HG02885 (cell line): ENCODE data around the gene SEPTIN10.

ENCODE experiments used
- ATAC-seq: cut with Tn5 transposase; IDR thresholded peaks from one replicate; pipeline ENCODE4 v1.9.1; 2021; ENCODE audit warnings: mild to moderate bottlenecking; ENCODE audit not compliant: unreplicated experiment, poor library complexity

Gene SEPTIN10

GRCh38 chr2:109508556-109508955 lies 105.2 kb downstream of the SEPTIN10 start:
- ATAC-seq, result no peak

- no peak for ATAC-seq
Observed at GRCh38 chr2:109507828-109508227, 105.9 kb downstream of the SEPTIN10 start.

- peak; percentile 40 for ATAC-seq
Observed at GRCh38 chr2:109507217-109507616, 106.5 kb downstream of the SEPTIN10 start.

- ATAC-seq, result no peak
Observed at GRCh38 chr2:109503191-109503590, 110.6 kb downstream of the SEPTIN10 start.

- ATAC-seq, result no peak
Observed at GRCh38 chr2:109501461-109501860, 112.3 kb downstream of the SEPTIN10 start.

GRCh38 chr2:109500910-109501309 lies 112.9 kb downstream of the SEPTIN10 start:
- ATAC-seq, result no peak

- no peak for ATAC-seq
Observed at GRCh38 chr2:109499566-109499965, 114.2 kb downstream of the SEPTIN10 start.

GRCh38 chr2:109498906-109499305 lies 114.9 kb downstream of the SEPTIN10 start:
- no peak for ATAC-seq

- ATAC-seq, result no peak
Observed at GRCh38 chr2:109497911-109498870, 115.6 kb downstream of the SEPTIN10 start.

- no peak for ATAC-seq
Observed at GRCh38 chr2:109497463-109497862, 116.3 kb downstream of the SEPTIN10 start.

- ATAC-seq, result no peak
Observed at GRCh38 chr2:109494351-109494750, 119.4 kb downstream of the SEPTIN10 start.

GRCh38 chr2:109493176-109493935 lies 120.4 kb downstream of the SEPTIN10 start:
- no peak for ATAC-seq
